GM12878 (cell line): ENCODE data around the gene C16orf82.
"Not testable (repeated sequence)": the region's sequence is repeated elsewhere in the genome, so short reads cannot be mapped to it uniquely, and the experiment has no call there.

ENCODE experiments used
- ATF3 ChIP-seq: IDR thresholded peaks from 2 replicates; pipeline ENCODE4 v1.6.1; 2011; ENCODE audit warnings: low read depth, mild to moderate bottlenecking, low read length, moderate library complexity, borderline replicate concordance; ENCODE audit errors: extremely low read depth
- BRCA1 ChIP-seq: IDR thresholded peaks from 2 replicates; pipeline ENCODE4 v1.6.1; 2011; ENCODE audit warnings: low read depth, low read length, improper control_type of control experiment
- RAD21 ChIP-seq: IDR thresholded peaks from 2 replicates; pipeline ENCODE4 v1.6.1; 2011; ENCODE audit warnings: mild to moderate bottlenecking, low read depth, low read length, moderate library complexity; ENCODE audit not compliant: insufficient read depth

- TF ChIP-seq RAD21, BRCA1, ATF3: not testable (repeated sequence)
Measured at GRCh38 chr16:27086031-27086430, 19.3 kb downstream of the C16orf82 start.
